Anterior cingulate cortex (tissue), 58 donors: ENCODE data around the gene DST.
"Not testable (repeated sequence)": the region's sequence is repeated elsewhere in the genome, so short reads cannot be mapped to it uniquely, and the experiment has no call there.

ENCODE experiments used
- DNase-seq, 58 donors: peaks; one replicate each; lab custom pipeline; 2025; lab: John Stamatoyannopoulos, UW

Gene DST

GRCh38 chr6:56575736-56576135 lies 67.0 kb downstream of the DST start:
- no peak for DNase-seq

- no peak for DNase-seq
Observed at GRCh38 chr6:56574292-56574691, 68.4 kb downstream of the DST start.

- DNase-seq, result no peak
Observed at GRCh38 chr6:56573624-56574023, 69.1 kb downstream of the DST start.

DNA sequence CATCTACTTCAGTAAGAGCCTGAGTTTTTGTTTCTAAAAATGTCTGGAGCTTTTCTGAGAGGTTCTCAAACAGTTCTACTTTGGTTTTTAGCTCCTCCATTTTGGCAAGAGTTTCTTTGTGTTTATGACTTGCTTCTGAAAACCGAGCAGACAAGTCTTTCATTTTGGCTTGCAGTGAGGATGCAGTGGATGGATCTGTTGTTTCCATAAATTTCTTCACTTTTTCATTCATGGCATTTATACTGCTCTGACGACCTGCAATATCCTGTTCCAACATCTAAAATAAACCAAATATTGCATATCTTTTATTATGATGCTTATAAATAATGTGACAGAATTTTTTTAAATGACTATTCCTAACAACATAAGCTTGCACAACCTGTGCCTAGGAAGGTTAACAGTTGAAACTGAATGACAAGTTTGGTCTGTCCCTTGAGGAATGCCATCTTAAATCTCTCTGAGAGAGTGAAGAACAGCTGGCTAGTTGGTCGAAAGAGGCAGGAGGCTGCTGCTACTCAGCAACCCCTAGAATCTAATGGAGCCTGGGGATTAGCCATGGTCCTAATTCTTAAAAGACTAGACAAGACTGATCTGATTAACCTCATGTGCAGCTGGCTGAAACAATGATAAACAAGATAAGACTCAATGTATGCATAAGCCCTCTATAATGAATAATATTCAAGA lies 69.8 kb downstream of the DST start:
- no peak for DNase-seq

DNA sequence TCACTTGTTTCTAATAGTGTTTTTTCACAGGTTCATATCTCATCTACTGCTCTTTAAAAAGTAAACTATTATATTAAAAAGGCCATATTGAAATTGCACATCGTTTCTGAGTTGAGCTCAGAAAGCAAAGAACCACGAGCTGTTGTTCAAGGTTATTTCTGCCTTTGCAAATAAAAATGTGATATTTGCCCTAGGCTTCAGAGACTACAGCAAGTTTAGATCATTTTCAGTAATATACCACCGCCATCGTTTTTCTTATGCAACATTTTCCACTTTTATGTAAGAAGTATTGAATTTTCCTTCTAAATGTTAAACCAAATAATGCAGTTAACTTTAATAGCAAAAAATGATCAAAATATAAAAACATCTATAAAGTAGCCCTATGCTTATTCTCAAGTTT lies 71.1 kb downstream of the DST start:
- DNase-seq, result no peak

GRCh38 chr6:56570413-56571359 lies 72.0 kb downstream of the DST start:
- peak in 1 of 58 donors; percentile 10 for DNase-seq

DNA sequence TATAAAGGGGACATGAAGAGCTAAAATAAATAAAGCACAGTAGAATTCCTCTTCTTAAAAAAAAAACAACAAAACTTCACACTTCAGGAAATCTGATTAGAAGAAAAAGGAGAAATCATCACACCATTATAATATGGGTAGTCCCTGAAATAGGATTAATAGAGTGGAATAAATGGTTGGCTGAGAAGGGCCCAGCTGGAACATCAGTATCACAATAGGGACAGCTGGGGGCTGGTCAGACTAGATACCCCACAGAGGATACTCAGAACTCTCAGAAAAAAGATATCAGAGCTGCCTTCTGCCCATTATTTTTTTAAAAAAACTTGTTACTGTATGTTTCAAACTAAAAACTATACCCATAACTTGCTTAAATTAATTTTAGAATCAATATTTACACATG lies 75.2 kb downstream of the DST start:
- no peak for DNase-seq

DNA sequence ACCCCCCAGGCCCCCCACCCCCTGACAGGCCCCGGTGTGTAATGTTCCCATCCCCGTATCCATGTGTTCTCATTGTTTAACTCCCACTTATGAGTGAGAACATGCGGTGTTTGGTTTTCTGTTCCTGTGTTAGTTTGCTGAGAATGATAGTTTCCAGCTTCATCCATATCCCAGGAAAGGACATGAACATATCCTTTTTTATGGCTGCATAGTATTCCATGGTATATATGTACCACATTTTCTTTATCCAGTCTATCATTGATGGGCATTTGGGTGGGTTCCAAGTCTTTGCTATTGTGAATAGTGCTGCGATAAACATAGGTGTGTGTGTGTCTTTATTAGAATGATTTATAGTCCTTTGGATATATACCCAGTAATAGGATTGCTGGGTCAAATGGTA lies 80.0 kb downstream of the DST start:
- not testable (repeated sequence) for DNase-seq

- no peak for DNase-seq
Observed at GRCh38 chr6:56556751-56557540, 85.7 kb downstream of the DST start.

- DNase-seq, result peak in 1 of 58 donors; percentile 7
Observed at GRCh38 chr6:56555438-56555872, 87.2 kb downstream of the DST start.

GRCh38 chr6:56552187-56553130 lies 90.2 kb downstream of the DST start:
- DNase-seq, result no peak

DNA sequence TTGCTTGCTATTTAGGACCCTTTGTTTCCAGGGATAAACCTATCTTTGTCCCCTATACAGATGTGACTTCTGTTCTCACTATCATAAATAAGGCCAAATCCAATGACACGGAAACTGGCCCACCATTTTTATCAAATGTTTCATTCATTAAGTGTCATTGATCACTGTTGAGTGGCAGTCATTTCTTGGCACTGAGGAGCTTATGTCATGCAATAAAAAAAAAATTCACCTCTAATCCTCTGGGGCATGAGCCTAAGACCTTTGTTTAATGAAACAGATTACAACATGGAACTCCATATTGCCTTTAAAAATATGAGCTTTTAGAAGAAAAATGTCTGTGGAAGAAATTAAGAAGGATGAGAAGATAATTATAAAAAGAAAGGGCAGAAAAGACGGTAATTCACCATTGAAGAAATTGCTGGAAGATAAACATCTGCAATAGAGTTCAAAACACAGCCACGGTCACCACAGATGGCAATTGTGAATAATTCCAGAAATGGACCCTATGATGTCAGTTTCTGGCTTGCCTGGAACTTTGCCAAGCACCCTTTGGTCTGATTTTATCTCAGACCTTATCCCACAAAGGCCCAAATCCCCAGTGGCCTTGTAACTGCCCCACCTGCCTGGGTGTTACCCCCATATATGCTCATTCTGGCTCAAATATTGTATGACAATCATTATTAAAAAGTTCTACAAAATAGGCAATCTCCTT lies 91.1 kb downstream of the DST start:
- peak in 1 of 58 donors; percentile 45 for DNase-seq

DNA sequence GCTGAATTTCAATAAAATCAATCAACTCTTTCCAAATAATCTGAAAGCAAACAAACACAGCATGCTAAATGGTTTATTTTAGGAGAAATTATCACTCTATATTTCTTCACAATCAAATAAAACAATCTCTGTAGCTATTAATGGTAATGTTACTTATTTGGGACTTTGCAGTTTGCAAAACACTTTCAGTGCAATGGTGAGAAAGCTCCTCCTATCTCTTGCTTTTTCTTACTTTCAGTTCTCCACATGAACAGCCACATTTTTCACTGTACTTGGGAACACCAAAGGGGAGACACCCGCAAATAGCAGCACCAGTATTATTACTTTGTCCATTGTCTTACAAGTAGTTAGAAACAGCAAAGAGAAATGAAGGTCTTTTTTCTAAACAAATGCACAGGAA lies 92.4 kb downstream of the DST start:
- no peak for DNase-seq

DNA sequence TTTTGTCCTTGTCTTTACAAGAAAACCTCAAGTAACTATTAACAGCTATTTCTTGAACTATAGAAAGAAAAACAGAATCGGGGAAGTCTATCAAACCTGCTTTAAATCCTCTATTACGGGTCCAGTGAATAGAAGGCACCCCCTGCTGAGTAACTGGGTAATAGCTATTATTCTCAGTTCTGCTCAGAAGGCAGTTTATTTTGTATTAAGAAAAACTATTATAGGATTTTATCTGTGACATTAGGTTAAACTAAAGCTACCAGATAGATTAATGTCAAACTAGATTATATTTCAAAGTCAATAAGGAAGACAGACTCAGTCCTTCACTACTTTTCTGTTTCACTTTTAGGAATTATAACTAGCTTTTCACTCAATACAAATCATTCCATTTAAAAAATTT lies 93.7 kb downstream of the DST start:
- no peak for DNase-seq

- DNase-seq, result no peak
Observed at GRCh38 chr6:56547687-56548086, 95.0 kb downstream of the DST start.

GRCh38 chr6:56542364-56543331 lies 100.0 kb downstream of the DST start:
- peak; percentile 36 to 87 (median 78) for DNase-seq

DNA sequence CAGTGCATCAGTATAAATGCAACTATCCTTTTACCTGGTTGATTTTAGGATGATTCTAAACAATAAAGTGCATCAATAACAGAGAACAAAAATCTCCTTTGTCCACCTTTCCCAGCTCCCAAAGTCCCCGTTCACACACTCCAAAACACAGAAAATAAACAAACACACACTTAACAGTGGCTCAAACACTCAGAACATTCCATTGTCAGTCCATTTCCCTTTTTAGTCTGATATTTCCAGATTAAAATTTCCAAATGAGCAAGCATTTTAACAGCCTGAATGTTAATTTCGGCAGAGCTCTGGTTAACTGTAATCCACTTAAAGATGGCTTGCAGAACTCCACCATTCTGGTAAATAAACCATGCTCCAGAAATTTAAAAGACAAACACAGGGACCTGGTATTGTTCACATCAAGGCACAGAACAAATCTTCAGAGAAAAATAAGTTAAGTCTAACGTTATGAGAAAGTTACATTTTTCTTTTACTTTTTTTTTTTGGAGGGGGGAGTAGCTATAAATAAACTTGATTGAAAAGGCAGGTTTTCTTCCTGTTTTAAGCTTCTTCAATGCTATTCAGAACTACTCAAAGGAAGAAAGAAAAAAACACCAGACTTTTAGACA lies 100.8 kb downstream of the DST start:
- DNase-seq, result no peak
